SK-N-MC (cell line): ENCODE data around the gene EPB41L4B.
"Not testable (repeated sequence)": the region's sequence is repeated elsewhere in the genome, so short reads cannot be mapped to it uniquely, and the experiment has no call there.

Experiments
- EZH2 ChIP-seq: fragments of 200-600 bp; sonication (generic); IDR thresholded peaks from one replicate; pipeline ENCODE4 v1.6.1; 2017; ENCODE audit warnings: antibody characterized with exemption
- FOXP2 ChIP-seq: optimal IDR thresholded peaks from 2 replicates; pipeline ENCODE3; 2011; ENCODE audit warnings: mild to moderate bottlenecking, moderate library complexity; ENCODE audit not compliant: insufficient read depth; ENCODE audit errors: extremely low read length, control extremely low read depth
- POLR2AphosphoS5 ChIP-seq: IDR thresholded peaks from 2 replicates; pipeline ENCODE4 v1.6.1; 2012; ENCODE audit warnings: mild to moderate bottlenecking, low read depth, low read length, borderline replicate concordance

DNA sequence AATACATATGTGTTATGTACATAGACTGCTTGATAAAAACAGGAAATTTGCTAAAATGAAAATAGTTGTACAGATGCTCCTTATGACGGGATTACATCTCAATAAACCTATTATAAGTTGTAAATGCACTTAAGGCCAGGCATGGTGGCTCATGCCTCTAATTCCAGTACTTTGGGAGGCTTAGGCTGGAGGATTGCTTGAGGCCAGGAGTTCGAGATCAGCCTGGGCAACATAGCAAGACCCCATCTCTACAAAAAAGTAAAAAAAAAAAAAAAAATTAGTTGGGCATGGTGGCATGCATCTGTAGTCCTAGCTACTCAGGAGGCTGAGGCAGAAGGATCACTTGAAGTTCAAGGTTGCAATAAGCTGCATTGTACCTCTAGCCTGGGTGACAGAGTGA, 37.2 kb downstream of the EPB41L4B start:
- not testable (repeated sequence) for TF ChIP-seq EZH2, POLR2AphosphoS5, FOXP2
